Keratinocyte (primary cell): Measurements from ENCODE around the gene OPHN1. TPM values are rescaled to one million over a fixed set of nuclear protein-coding genes. Genes with fewer than 3 reads are reported as not detected.

ENCODE experiments used
- DNase-seq: peaks from one replicate; pipeline ENCODE4 v3.0.0-alpha.2; 2011; ENCODE audit warnings: low read depth, missing footprints, low spot score
- FAIRE-seq: peaks from 2 replicates; lab custom pipeline; 2011; peaks lifted over from hg19 to GRCh38; lab: Jason Lieb, UNC
- H2AFZ ChIP-seq: 2 replicates; pipeline ENCODE4 v1.6.0; 2012; ENCODE audit warnings: low read length, control low read depth, inconsistent platforms; ENCODE audit not compliant: control insufficient read depth
- H3K27ac ChIP-seq: 2 replicates; pipeline ENCODE4 v1.5.1; 2011; ENCODE audit warnings: low read length; ENCODE audit not compliant: control insufficient read depth, insufficient read depth
- H3K27me3 ChIP-seq: 3 replicates; pipeline ENCODE4 v1.6.0; 2011; ENCODE audit warnings: low read length; ENCODE audit not compliant: control insufficient read depth, insufficient read depth; ENCODE audit errors: extremely low read depth
- H3K36me3 ChIP-seq, 2 experiments: 2 replicates in 1 of 2; 3 replicates in 1 of 2; pipeline ENCODE4 v1.5.1; 2011; ENCODE audit warnings: low read length in 2 of 2, mild to moderate bottlenecking in 1 of 2; ENCODE audit not compliant: control insufficient read depth in 2 of 2, insufficient read depth in 2 of 2; ENCODE audit errors: extremely low read depth in 1 of 2
- H3K4me1 ChIP-seq: 3 replicates; pipeline ENCODE4 v1.5.1; 2011; ENCODE audit warnings: low read length; ENCODE audit not compliant: control insufficient read depth, insufficient read depth; ENCODE audit errors: extremely low read depth
- H3K4me2 ChIP-seq: 3 replicates; pipeline ENCODE4 v1.6.0; 2011; ENCODE audit warnings: low read depth, low read length; ENCODE audit not compliant: control insufficient read depth, insufficient read depth; ENCODE audit errors: extremely low read depth
- H3K4me3 ChIP-seq, 3 experiments: fragments of 200-600 bp in 1 of 3; sonication (generic) in 1 of 3; 2 replicates in 2 of 3; 3 replicates in 1 of 3; pipeline ENCODE4 v1.5.1; 2011 to 2016; ENCODE audit warnings: low read length in 3 of 3, mild to moderate bottlenecking in 3 of 3, control low read depth in 2 of 3, inconsistent platforms in 1 of 3, low read depth in 1 of 3, mixed read lengths in 1 of 3, mixed run types in 1 of 3, moderate library complexity in 1 of 3; ENCODE audit not compliant: control insufficient read depth in 2 of 3, insufficient read depth in 2 of 3; ENCODE audit errors: extremely low read depth in 1 of 3
- H3K79me2 ChIP-seq: 2 replicates; pipeline ENCODE4 v1.6.0; 2012; ENCODE audit warnings: low read length; ENCODE audit not compliant: control insufficient read depth, insufficient read depth
- H3K9ac ChIP-seq: 3 replicates; pipeline ENCODE4 v1.6.0; 2011; ENCODE audit warnings: low read length; ENCODE audit not compliant: control insufficient read depth, insufficient read depth; ENCODE audit errors: extremely low read depth
- H3K9me1 ChIP-seq: 3 replicates; pipeline ENCODE4 v1.6.0; 2011; ENCODE audit warnings: low read length; ENCODE audit not compliant: control insufficient read depth, insufficient read depth; ENCODE audit errors: extremely low read depth
- H3K9me3 ChIP-seq: 2 replicates; pipeline ENCODE4 v1.5.1; 2012; ENCODE audit warnings: low read depth, low read length; ENCODE audit not compliant: control insufficient read depth
- H4K20me1 ChIP-seq: 3 replicates; pipeline ENCODE4 v1.6.0; 2011; ENCODE audit warnings: low read length; ENCODE audit not compliant: control insufficient read depth, insufficient read depth; ENCODE audit errors: extremely low read depth
- CTCF ChIP-seq, 3 experiments: IDR thresholded peaks in 1 of 3; conservative IDR thresholded peaks in 1 of 3; optimal IDR thresholded peaks in 1 of 3; 2 replicates in 2 of 3; 3 replicates in 1 of 3; pipeline versions ENCODE3 to v1.5.1; 2011; ENCODE audit warnings: low read length in 3 of 3, mild to moderate bottlenecking in 3 of 3, moderate library complexity in 2 of 3, control low read depth in 1 of 3, inconsistent platforms in 1 of 3; ENCODE audit not compliant: insufficient read depth in 2 of 3; ENCODE audit errors: extremely low read depth in 1 of 3
- EZH2 ChIP-seq: IDR thresholded peaks from one replicate; pipeline ENCODE4 v1.6.1; 2012; ENCODE audit warnings: inconsistent platforms, mild to moderate bottlenecking, low read length, moderate library complexity
- dilution Hi-C: fragments of 300-500 bp; cut with MboI; formaldehyde crosslinking; loops from one replicate; pipeline ENCODE4 v1.7.0; 2020; ENCODE audit warnings: low sequenced_read_pairs; ENCODE audit not compliant: extremely low pct_ligation_motif_present
- polyA plus RNA-seq, 5 experiments: library from polyadenylated mRNA; depleted of rRNA in 3 of 5; stranded (reverse) in 3 of 5; stranded (forward) in 1 of 5; unstranded in 1 of 5; fragments of >200 nt; gene quantifications; 1 replicate in 1 of 5; 2 replicates in 3 of 5; 3 replicates in 1 of 5; pipeline versions ENCODE4 v1.2.1 to v1.2.3, GENCODE V29; 2011 to 2012; ENCODE audit warnings: missing spikeins in 2 of 5, low read depth in 1 of 5, low replicate concordance in 1 of 5

Gene OPHN1
- polyA plus RNA-seq, 1 donor (not counting 4 experiments of a cell fraction or from before 2014, with no cell fraction given): 3.1 TPM

DNA sequence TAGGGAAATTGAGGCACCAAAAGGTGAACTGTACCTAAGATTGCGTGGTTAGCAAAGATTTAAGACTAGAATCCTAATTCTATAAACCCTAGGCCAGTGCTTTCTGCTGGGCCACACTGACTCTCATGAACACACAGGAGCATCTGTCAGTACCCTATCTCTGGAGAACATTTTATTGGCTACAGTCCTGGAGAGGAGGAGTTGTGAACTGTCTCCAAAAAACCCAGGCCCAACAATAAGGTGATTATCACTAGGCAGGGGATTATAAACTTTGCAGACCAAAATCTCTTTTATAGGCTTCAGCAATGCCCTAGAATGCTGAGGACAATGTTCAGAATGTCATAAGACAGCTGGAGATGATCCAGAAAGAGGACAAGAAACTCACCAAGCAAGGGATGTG lies 24.1 kb downstream of the OPHN1 start:
- Histone ChIP-seq H3K27ac (no peak overlapping the region), H4K20me1 (no peaks in the 10 kb centered on the region), H3K36me3 (no peaks in the 10 kb centered on the region), H3K79me2 (peaks cover 1% of the 10 kb centered on the region), H3K4me2 (no peak overlapping the region), H2AFZ (no peak overlapping the region), H3K9ac (no peak overlapping the region), H3K27me3 (no peaks in the 10 kb centered on the region), H3K4me1 (peaks cover 5% of the 10 kb centered on the region), H3K4me3 (no peak overlapping the region), H3K9me1 (no peaks in the 10 kb centered on the region), H3K9me3 (no peaks in the 10 kb centered on the region)
- no peak for TF ChIP-seq CTCF (optimal IDR thresholded peaks at IDR 0.05 in 1 of 3, IDR thresholded peaks at IDR 0.05 in 1 of 3, conservative IDR thresholded peaks at IDR 0.05 in 1 of 3; ENCODE audit: extremely low read depth in 1 of 3, insufficient read depth in 2 of 3, low read length in 3 of 3)
- TF ChIP-seq EZH2: no peak
- FAIRE-seq (no peak), DNase-seq (no peak)
- dilution Hi-C loops: no loop called here

GRCh38 chrX:68403522-68403921 lies 29.8 kb downstream of the OPHN1 start:
- Histone ChIP-seq H3K27me3 (no peaks in the 10 kb centered on the region), H4K20me1 (no peaks in the 10 kb centered on the region), H3K27ac (no peak overlapping the region), H3K79me2 (peaks cover 1% of the 10 kb centered on the region), H3K9me1 (no peaks in the 10 kb centered on the region), H3K4me1 (no peaks in the 10 kb centered on the region), H2AFZ (no peak overlapping the region), H3K9me3 (no peaks in the 10 kb centered on the region), H3K4me3 (no peak overlapping the region), H3K4me2 (no peak overlapping the region), H3K9ac (no peak overlapping the region), H3K36me3 (no peaks in the 10 kb centered on the region)
- dilution Hi-C loops: no loop called here
- no peak for FAIRE-seq
- TF ChIP-seq EZH2 (no peak), CTCF (optimal IDR thresholded peaks at IDR 0.05 in 1 of 3, IDR thresholded peaks at IDR 0.05 in 1 of 3, conservative IDR thresholded peaks at IDR 0.05 in 1 of 3; ENCODE audit: extremely low read depth in 1 of 3, insufficient read depth in 2 of 3, low read length in 3 of 3) (no peak)
- DNase-seq: no peak
